GM21526 (cell line): ENCODE data around the gene ADAM12.
"Not testable (repeated sequence)": the region's sequence is repeated elsewhere in the genome, so short reads cannot be mapped to it uniquely, and the experiment has no call there.

Experiments used
- ATAC-seq: cut with Tn5 transposase; IDR thresholded peaks from one replicate; pipeline ENCODE4 v1.9.1; 2021; ENCODE audit warnings: moderate library complexity; ENCODE audit not compliant: unreplicated experiment, low FRiP score

Gene ADAM12

GRCh38 chr10:126004752-126005151 lies 383.5 kb downstream of the ADAM12 start:
- ATAC-seq = no peak

GRCh38 chr10:126001576-126001975 lies 386.7 kb downstream of the ADAM12 start:
- ATAC-seq = no peak

GRCh38 chr10:125999694-126000093 lies 388.6 kb downstream of the ADAM12 start:
- ATAC-seq = no peak

DNA sequence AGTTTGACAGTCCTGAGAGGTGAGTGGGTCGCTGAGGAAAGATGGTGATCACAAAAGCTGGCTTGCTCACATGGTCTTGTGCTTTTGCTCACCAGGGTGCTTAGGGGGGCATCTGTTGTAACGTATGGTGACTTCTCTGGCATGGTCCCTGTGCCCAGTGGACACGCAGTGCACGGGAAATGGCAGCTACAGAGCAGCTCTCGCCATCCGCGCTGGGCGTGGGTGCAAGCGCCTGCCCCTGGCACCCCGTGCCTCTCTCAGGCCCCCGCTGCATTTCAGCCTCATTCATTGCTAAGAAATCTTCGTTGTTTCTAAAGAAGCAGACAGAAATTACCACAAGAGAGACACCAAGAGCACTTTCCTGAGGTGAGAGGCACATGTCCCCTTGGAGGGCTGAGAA lies 390.7 kb downstream of the ADAM12 start:
- ATAC-seq = no peak

- no peak for ATAC-seq
These were observed 392.5 kb downstream of the ADAM12 start for GRCh38 chr10:125995726-125996304.

DNA sequence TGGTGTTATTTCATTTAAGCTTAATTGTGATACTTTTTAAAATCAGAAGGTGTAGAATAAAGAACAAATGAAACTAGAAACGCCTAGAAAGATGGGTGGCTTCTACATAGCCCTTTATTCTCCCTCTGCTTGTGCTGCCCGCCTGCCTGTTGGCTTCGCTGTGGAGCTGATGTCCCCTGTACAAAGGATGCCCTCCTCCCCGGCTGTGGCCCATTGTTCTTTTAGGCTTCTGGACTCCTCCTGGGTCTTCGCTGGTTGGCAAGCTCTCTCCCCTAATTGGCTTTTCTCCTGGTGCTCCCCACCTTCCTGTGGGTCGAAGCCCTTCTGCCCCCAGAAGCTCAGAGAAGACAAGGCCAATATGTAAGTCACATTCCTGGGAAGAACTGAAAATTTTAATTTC lies 393.7 kb downstream of the ADAM12 start:
- ATAC-seq = no peak

GRCh38 chr10:125992254-125992653 lies 396.0 kb downstream of the ADAM12 start:
- ATAC-seq = no peak

DNA sequence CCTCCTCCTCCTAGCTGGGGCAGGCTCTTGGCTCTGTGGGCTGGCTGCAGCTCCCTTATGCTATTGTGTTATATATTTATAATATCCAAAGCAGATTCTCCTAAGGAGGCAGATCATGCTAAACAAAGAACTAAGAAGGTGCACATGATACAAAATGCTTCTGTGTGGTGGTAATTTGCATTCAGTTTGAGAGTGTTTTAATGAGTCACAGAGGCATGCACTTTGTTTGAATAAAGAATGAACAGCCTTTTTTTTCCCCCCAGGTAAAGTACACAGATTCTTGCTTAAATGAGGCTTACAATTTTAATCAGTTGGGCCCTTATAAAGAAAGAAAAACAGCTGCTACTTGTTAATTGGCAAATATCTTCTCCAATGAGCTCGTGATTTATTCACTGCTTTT lies 396.9 kb downstream of the ADAM12 start:
- ATAC-seq = no peak

DNA sequence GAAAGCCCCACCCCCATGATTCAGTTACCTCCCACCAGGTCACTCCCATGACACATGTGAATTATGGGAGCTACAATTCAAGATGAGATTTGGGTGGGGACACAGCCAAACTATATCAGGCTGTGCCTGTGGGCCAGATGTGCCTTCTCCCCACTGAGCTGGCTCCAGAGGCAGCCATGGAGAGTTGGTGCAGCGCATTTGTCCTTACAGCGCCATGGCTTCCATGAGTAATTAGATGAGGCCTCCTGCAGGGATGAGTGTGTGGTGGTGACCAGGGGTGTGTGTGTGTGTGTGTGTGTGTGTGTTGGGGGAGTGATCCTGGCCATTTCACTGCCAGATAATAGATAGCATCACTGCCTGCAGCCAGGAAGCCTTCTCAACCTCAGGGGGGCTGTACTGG lies 397.3 kb downstream of the ADAM12 start:
- no peak for ATAC-seq

DNA sequence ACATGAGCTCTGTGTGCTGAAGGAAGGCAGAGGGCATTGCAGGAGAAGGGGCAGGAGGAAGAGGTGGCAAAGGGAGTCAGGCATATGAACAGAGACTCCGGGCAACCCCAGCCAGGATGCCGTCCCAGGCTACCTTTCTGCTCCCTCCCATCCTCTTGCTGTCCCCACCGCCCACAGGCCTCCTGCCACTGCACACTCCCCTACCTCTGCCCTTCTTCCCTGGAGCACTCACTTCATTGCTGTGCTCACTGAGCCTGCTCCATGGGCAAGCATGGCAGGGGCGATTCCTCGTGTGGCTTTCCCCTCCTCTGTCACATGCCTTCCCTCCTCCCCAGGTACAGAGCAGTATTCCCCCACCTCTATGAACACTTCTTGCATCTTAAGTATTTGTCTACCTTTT lies 398.5 kb downstream of the ADAM12 start:
- ATAC-seq = no peak

GRCh38 chr10:125985557-125986240 lies 402.6 kb downstream of the ADAM12 start:
- no peak for ATAC-seq

GRCh38 chr10:125984865-125985495 lies 403.3 kb downstream of the ADAM12 start:
- ATAC-seq = no peak

GRCh38 chr10:125984346-125984745 lies 403.9 kb downstream of the ADAM12 start:
- no peak for ATAC-seq

DNA sequence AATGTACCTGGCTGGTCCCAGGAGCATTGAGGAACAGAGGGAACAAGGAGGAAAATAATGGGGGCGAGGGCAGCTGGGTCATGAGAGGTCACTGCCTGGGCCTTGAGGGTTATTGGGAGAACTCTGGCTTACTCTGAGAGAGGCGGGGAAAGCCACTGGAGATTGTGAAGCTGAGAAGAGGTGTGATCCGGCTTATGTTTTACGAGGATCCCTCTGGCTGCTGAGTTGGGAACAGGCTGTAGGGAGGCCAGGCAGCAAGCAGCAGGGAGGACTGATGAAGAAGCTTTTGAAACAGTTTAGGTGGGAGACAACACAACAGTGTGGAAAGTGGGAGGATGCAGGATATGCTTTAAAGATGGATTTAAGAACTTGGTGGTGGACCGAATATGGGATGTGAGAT lies 404.6 kb downstream of the ADAM12 start:
- no peak for ATAC-seq

DNA sequence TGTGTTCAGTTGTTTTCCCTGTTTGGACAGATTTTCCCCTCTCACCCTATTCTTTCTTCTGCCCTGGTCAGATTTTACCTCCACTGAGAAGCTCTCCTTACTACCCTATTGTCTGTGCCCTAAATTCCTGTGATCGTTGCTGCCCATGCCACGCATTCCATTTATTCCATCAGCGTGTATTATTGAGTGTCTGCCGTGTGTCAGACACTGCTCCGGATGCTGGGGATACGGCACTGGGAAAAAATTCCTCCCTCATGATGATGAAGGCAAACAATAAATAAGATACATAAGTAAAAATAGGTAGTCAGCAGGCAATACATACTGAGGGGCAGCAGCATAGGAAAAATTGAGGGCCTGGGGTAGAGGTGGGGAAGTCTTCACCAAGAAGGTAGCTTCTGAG lies 405.1 kb downstream of the ADAM12 start:
- no peak for ATAC-seq

GRCh38 chr10:125982260-125982948 lies 405.9 kb downstream of the ADAM12 start:
- ATAC-seq = no peak

DNA sequence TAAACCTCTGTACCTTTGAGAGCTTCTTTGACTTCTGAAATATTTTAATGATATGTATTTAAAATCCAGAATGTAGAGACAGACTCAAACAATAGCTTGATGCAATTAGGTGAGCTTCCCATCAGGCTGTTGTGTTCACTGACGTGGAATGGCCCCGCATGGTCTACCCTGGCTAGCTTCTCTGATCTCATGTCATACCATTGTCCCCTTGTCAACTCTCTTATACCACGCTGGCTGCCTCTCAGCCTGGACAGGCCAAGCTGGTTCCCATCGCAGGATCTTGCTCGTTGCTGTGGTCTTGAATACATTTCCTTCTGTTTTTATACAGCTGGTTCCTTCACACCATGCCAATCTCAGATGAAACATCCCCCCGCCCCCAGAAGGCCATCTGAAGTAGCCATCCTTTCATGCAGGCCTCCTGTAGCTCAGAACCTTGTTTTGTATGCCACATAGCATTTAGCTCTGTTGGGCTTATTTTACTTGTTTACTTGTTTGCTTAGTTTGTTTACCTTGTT lies 407.7 kb downstream of the ADAM12 start:
- ATAC-seq = no peak

- ATAC-seq = no peak
These were observed 408.3 kb downstream of the ADAM12 start for GRCh38 chr10:125979976-125980375.

DNA sequence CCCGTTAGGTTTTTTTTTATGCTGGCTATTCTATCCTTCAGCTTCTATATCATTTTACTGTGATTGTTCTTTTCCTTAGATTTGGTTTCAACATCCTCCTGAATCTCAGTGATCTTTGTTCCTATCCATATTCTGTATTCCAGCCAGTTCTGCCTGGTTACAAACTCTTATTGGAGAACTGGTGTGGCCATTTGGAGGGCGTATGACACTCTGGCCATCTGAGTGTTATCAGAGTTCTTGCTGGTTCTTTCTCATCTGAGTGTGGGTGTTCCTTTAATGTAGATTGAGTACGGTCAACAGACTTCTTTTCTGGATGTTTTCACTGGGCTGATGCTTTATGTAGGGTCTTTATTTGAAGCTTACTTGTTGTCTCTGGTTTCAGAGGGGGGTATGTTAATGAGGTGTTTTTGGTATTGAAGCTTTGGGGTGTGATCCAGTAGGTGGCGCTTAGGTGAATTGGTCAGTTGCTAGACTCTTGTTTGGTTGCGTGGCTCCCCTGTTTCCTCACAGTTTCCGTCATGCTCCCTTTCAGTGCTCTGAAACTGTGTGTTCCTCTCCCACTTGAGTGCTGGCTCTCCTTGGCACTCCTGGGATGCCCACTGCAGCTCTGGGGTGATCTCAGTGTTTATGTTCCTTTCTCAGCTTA lies 411.2 kb downstream of the ADAM12 start:
- ATAC-seq = no peak

GRCh38 chr10:125970077-125970630 lies 418.1 kb downstream of the ADAM12 start:
- ATAC-seq = not testable (repeated sequence)
